Kidney (tissue), 14 donors: Measurements from ENCODE around the gene FANCC. TPM values are rescaled to one million over a fixed set of nuclear protein-coding genes. Genes with fewer than 3 reads are reported as not detected.
A peak's percentile ranks its signal among the peaks of the same experiment; 100 is the strongest.

Experiments
- DNase-seq, 5 donors: peaks; one replicate each; pipeline ENCODE4 v3.0.0-alpha.2; 2013 to 2020
- FAIRE-seq: peaks from 2 replicates; lab custom pipeline; 2012; peaks lifted over from hg19 to GRCh38; lab: Jason Lieb, UNC
- H3K27ac ChIP-seq, 2 donors: one replicate each; pipeline ENCODE4 v1.7.0; 2013; ENCODE audit warnings: low read depth in 2 of 2, low read length in 2 of 2, inconsistent platforms in 1 of 2
- H3K27me3 ChIP-seq: one replicate; pipeline ENCODE4 v1.7.1; 2013; ENCODE audit warnings: low read length, inconsistent platforms; ENCODE audit not compliant: control insufficient read depth, insufficient read depth
- H3K36me3 ChIP-seq, 3 donors: one replicate each; pipeline versions ENCODE4 v1.7.0 to v1.7.1; 2013; ENCODE audit warnings: low read length in 3 of 3, control low read depth in 1 of 3, inconsistent platforms in 1 of 3; ENCODE audit not compliant: insufficient read depth in 3 of 3, control insufficient read depth in 2 of 3
- H3K4me1 ChIP-seq, 3 donors: one replicate each; pipeline versions ENCODE4 v1.7.0 to v1.7.1; 2013; ENCODE audit warnings: low read length in 3 of 3, inconsistent platforms in 1 of 3, low read depth in 1 of 3; ENCODE audit not compliant: control insufficient read depth in 2 of 3, insufficient read depth in 2 of 3
- H3K4me3 ChIP-seq, 3 donors: one replicate each; pipeline versions ENCODE4 v1.7.0 to v1.8.1; 2013; ENCODE audit warnings: low read length in 3 of 3, control low read depth in 1 of 3, inconsistent platforms in 1 of 3
- H3K9ac ChIP-seq, 3 donors: one replicate each; pipeline versions ENCODE4 v1.7.0 to v1.7.1; 2013; ENCODE audit warnings: low read length in 3 of 3, control low read depth in 1 of 3, inconsistent platforms in 1 of 3
- H3K9me3 ChIP-seq, 3 donors: one replicate each; pipeline versions ENCODE4 v1.7.0 to v1.7.1; 2013; ENCODE audit warnings: low read length in 3 of 3, control low read depth in 1 of 3, inconsistent platforms in 1 of 3; ENCODE audit not compliant: control insufficient read depth in 2 of 3, insufficient read depth in 1 of 3
- intact Hi-C: fragments of 100-400 bp; cut with DNase I; formaldehyde crosslinking; loops from one replicate; pipeline ENCODE4 v1.11.1; 2022
- polyA plus RNA-seq: library from polyadenylated mRNA; stranded (reverse); fragments of 350-450 nt; fragmentation: Illumina TruSeq; extraction: RNeasy Lipid Tissue Mini Kit (QIAGEN cat#74804); gene quantifications from one replicate; pipeline ENCODE4 v1.2.3, GENCODE V29; 2014; ENCODE audit warnings: low read depth, low replicate concordance; ENCODE audit not compliant: insufficient read depth
- total RNA-seq: library from RNA; stranded (reverse); fragmentation: NEBNext Ultra II Directional; extraction: Animal tissue kit (Norgen Biotek cat#: 25700); gene quantifications from one replicate; pipeline ENCODE4 v1.2.1, GENCODE V29; 2021
- TF ChIP-seq, protein P1 (sequence below): IDR thresholded peaks from 3 replicates; pipeline ENCODE4 v1.5.1; 2012; ENCODE audit warnings: mild to moderate bottlenecking, moderate library complexity, borderline replicate concordance; ENCODE audit not compliant: insufficient read depth; ENCODE audit errors: extremely low read depth
- donor health status: control.
- donor health status: control.
- donor health status: control.
- donor health status: control.
- donor health status: control.
- donor health status: DM: yes; HTN: yes; CAD: no.
- donor health status: Normal renal cell carcinoma (clear cell type).

Gene FANCC
- total and polyA plus RNA-seq, 2 donors from 2014 or later = 7.5 to 10.8 TPM

- DNase-seq (no peak), FAIRE-seq (no peak)
- intact Hi-C loops = no loop called here
- Histone ChIP-seq H3K4me1 (peaks cover 3 to 13% (median 4%) of the 10 kb centered on the region in 3 donors), H3K9me3 (no peaks in the 10 kb centered on the region), H3K4me3 (no peak overlapping the region), H3K36me3 (no peaks in the 10 kb centered on the region), H3K9ac (no peak overlapping the region), H3K27me3 (no peaks in the 10 kb centered on the region), H3K27ac (no peak overlapping the region)
- TF ChIP-seq, protein P1, sequence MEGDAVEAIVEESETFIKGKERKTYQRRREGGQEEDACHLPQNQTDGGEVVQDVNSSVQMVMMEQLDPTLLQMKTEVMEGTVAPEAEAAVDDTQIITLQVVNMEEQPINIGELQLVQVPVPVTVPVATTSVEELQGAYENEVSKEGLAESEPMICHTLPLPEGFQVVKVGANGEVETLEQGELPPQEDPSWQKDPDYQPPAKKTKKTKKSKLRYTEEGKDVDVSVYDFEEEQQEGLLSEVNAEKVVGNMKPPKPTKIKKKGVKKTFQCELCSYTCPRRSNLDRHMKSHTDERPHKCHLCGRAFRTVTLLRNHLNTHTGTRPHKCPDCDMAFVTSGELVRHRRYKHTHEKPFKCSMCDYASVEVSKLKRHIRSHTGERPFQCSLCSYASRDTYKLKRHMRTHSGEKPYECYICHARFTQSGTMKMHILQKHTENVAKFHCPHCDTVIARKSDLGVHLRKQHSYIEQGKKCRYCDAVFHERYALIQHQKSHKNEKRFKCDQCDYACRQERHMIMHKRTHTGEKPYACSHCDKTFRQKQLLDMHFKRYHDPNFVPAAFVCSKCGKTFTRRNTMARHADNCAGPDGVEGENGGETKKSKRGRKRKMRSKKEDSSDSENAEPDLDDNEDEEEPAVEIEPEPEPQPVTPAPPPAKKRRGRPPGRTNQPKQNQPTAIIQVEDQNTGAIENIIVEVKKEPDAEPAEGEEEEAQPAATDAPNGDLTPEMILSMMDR = no peak
Measured at GRCh38 chr9:95185956-95186355, 131.6 kb downstream of the FANCC start.

DNA sequence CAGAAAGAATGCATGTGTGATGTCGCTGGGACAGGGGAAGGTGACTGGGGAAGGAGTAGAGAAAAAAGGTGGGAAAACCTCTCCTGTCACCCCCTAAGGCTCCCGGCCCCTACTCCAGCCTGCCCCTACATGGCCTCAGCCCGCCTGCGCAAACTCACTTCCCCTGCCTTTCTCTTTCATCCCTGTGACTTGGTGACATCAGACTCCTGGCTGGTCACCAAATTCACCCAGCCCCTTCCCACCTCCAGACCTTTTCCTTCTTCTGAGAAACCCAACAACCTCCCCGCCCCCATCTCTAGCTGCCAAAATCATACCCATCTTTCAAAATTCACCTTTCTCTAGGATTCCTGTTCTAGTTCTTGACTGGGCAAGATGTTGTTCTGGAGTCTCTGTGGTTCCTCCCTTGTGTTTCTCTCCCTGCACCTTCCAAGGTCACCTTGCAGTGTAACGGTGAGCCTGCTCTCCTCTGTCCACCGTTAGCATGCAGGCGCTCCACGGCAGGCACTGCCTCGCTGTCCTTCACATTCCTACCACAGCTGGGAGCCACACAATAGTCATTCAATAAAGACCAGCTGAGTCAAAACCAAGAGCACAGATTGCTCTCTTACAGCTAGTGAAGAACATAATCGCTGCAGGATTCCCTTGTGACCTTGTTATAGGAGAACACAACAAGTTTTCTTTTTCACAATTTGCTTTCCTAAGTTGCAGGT, 134.5 kb downstream of the FANCC start:
- Histone ChIP-seq H3K9ac (no peak overlapping the region), H3K4me3 (no peak overlapping the region), H3K4me1 (peaks cover 0 to under 1% (median 0%) of the 10 kb centered on the region in 3 donors), H3K36me3 (no peaks in the 10 kb centered on the region), H3K27me3 (no peaks in the 10 kb centered on the region), H3K9me3 (no peaks in the 10 kb centered on the region), H3K27ac (no peak overlapping the region)
- intact Hi-C loops = no loop called here
- no peak for FAIRE-seq
- TF ChIP-seq, protein P1 = peak; percentile 13
- peak in 3 of 5 donors; percentile 56 to 71 (median 58) for DNase-seq

GRCh38 chr9:95181835-95182234, 135.7 kb downstream of the FANCC start:
- FAIRE-seq (no peak), DNase-seq (no peak)
- Histone ChIP-seq H3K27ac (no peak overlapping the region), H3K36me3 (no peaks in the 10 kb centered on the region), H3K9me3 (no peaks in the 10 kb centered on the region), H3K4me1 (no peaks in the 10 kb centered on the region), H3K4me3 (no peak overlapping the region), H3K9ac (no peak overlapping the region), H3K27me3 (no peaks in the 10 kb centered on the region)
- intact Hi-C loops = no loop called here
- TF ChIP-seq, protein P1 = no peak
